Activated naive CD8-positive, alpha-beta T cell (primary cell): ENCODE measurements around the gene EDDM13.
"Not testable (repeated sequence)": the region's sequence is repeated elsewhere in the genome, so short reads cannot be mapped to it uniquely, and the experiment has no call there.

Experiments used
- H3K27ac Mint-ChIP-seq: one replicate; pipeline ENCODE4 v1.8.0; 2021; ENCODE audit warnings: mixed read lengths
- H3K27me3 Mint-ChIP-seq: one replicate; pipeline ENCODE4 v1.8.0; 2021; ENCODE audit warnings: mixed read lengths
- H3K36me3 Mint-ChIP-seq: one replicate; pipeline ENCODE4 v1.8.0; 2021; ENCODE audit warnings: mixed read lengths
- H3K4me1 Mint-ChIP-seq: one replicate; pipeline ENCODE4 v1.8.0; 2021; ENCODE audit warnings: low read depth, mixed read lengths
- H3K4me3 Mint-ChIP-seq: one replicate; pipeline ENCODE4 v1.8.0; 2021; ENCODE audit warnings: mild to moderate bottlenecking, mixed read lengths
- H3K9me3 Mint-ChIP-seq: one replicate; pipeline ENCODE4 v1.8.0; 2021; ENCODE audit warnings: low read depth, mixed read lengths

Gene EDDM13

GRCh38 chr19:56332695-56333094 lies 60.1 kb downstream of the EDDM13 start:
- no peaks in the 10 kb centered on the region for H3K4me1 Mint-ChIP-seq

GRCh38 chr19:56333506-56333905 lies 61.0 kb downstream of the EDDM13 start:
- Mint-ChIP-seq H3K27me3 (peaks cover 2% of the 10 kb centered on the region), H3K27ac (no peak overlapping the region), H3K9me3 (peaks cover 8% of the 10 kb centered on the region), H3K4me1 (no peaks in the 10 kb centered on the region), H3K36me3 (peaks cover 15% of the 10 kb centered on the region), H3K4me3 (no peak overlapping the region)

More at GRCh38 chr19:56332695-56333094, 60.1 kb downstream of the EDDM13 start:
- no peak overlapping the region for H3K4me3 Mint-ChIP-seq
- H3K27me3 Mint-ChIP-seq = peaks cover 2% of the 10 kb centered on the region
- H3K9me3 Mint-ChIP-seq = peaks cover 8% of the 10 kb centered on the region
- H3K36me3 Mint-ChIP-seq = peaks cover 15% of the 10 kb centered on the region
- no peak overlapping the region for H3K27ac Mint-ChIP-seq

DNA sequence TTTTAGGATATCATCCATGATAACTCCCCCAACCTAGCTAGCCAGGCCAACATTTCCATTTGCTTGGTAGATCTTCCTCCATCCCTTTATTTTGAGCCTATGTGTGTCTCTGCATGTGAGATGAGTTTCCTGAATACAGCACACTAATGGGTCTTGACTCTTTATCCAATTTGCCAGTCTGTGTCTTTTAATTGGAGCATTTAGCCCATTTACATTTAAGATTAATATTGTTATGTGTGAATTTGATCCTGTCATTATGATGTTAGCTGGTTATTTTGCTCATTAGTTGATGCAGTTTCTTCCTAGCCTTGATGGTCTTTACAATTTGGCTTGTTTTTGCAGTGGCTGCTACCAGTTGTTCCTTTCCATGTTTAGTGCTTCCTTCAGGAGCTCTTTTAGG lies 62.8 kb downstream of the EDDM13 start:
- not testable (repeated sequence) for H3K27me3 Mint-ChIP-seq, H3K4me3 Mint-ChIP-seq, H3K4me1 Mint-ChIP-seq, H3K27ac Mint-ChIP-seq
- H3K36me3 Mint-ChIP-seq = peaks cover 20% of the 10 kb centered on the region
- peaks cover 11% of the 10 kb centered on the region for H3K9me3 Mint-ChIP-seq

- not testable (repeated sequence) for H3K4me1 Mint-ChIP-seq, H3K4me3 Mint-ChIP-seq, H3K27ac Mint-ChIP-seq, H3K27me3 Mint-ChIP-seq, H3K9me3 Mint-ChIP-seq
- H3K36me3 Mint-ChIP-seq = peaks cover 24% of the 10 kb centered on the region
These were observed 64.5 kb downstream of the EDDM13 start for GRCh38 chr19:56337077-56337476.

GRCh38 chr19:56339031-56339430 lies 66.5 kb downstream of the EDDM13 start:
- H3K9me3 Mint-ChIP-seq, H3K27me3 Mint-ChIP-seq: not testable (repeated sequence)
- peaks cover 17% of the 10 kb centered on the region for H3K36me3 Mint-ChIP-seq

DNA sequence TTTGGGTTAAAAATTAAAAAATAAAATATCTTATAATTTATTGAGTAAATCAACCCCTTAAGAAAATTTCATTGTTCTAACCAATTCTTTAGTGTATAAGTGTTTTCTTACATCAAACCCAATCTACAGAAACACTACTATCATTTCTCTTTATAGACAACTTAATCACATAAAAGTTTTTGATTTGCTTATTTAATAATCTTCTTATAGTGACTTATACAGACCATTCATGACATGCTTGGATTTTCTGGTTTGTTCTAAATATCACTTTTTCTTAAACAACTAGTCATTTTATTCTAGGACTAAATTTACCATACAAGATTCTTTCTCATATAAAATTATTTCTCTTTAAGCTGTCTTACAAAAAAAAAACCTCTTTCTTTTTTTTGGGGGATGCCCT lies 69.4 kb downstream of the EDDM13 start:
- H3K27ac Mint-ChIP-seq = no peak overlapping the region
- H3K4me3 Mint-ChIP-seq = no peak overlapping the region
- no peaks in the 10 kb centered on the region for H3K4me1 Mint-ChIP-seq
- H3K9me3 Mint-ChIP-seq = peaks cover 4% of the 10 kb centered on the region
- H3K27me3 Mint-ChIP-seq = peaks cover 6% of the 10 kb centered on the region
- H3K36me3 Mint-ChIP-seq = peaks cover 17% of the 10 kb centered on the region

More at GRCh38 chr19:56339031-56339430, 66.5 kb downstream of the EDDM13 start:
- not testable (repeated sequence) for H3K4me3 Mint-ChIP-seq, H3K27ac Mint-ChIP-seq, H3K4me1 Mint-ChIP-seq

GRCh38 chr19:56347163-56347778 lies 74.7 kb downstream of the EDDM13 start:
- peaks cover 3% of the 10 kb centered on the region for H3K27me3 Mint-ChIP-seq
- H3K4me3 Mint-ChIP-seq = no peak overlapping the region
- H3K27ac Mint-ChIP-seq = no peak overlapping the region
- no peaks in the 10 kb centered on the region for H3K9me3 Mint-ChIP-seq
- no peaks in the 10 kb centered on the region for H3K4me1 Mint-ChIP-seq
- peaks cover 5% of the 10 kb centered on the region for H3K36me3 Mint-ChIP-seq

- Mint-ChIP-seq H3K27me3 (no peaks in the 10 kb centered on the region), H3K4me1 (no peaks in the 10 kb centered on the region), H3K9me3 (no peaks in the 10 kb centered on the region), H3K27ac (no peak overlapping the region), H3K36me3 (no peaks in the 10 kb centered on the region), H3K4me3 (no peak overlapping the region)
These were observed 75.8 kb downstream of the EDDM13 start for GRCh38 chr19:56348289-56348877.

GRCh38 chr19:56350416-56351045 lies 78.0 kb downstream of the EDDM13 start:
- Mint-ChIP-seq H3K4me1 (no peaks in the 10 kb centered on the region), H3K27me3 (no peaks in the 10 kb centered on the region), H3K27ac (no peak overlapping the region), H3K4me3 (no peak overlapping the region), H3K9me3 (no peaks in the 10 kb centered on the region), H3K36me3 (no peaks in the 10 kb centered on the region)

GRCh38 chr19:56351208-56351607 lies 78.7 kb downstream of the EDDM13 start:
- Mint-ChIP-seq H3K36me3 (peaks cover 3% of the 10 kb centered on the region), H3K4me3 (no peak overlapping the region), H3K4me1 (no peaks in the 10 kb centered on the region), H3K27me3 (no peaks in the 10 kb centered on the region), H3K9me3 (no peaks in the 10 kb centered on the region), H3K27ac (no peak overlapping the region)

DNA sequence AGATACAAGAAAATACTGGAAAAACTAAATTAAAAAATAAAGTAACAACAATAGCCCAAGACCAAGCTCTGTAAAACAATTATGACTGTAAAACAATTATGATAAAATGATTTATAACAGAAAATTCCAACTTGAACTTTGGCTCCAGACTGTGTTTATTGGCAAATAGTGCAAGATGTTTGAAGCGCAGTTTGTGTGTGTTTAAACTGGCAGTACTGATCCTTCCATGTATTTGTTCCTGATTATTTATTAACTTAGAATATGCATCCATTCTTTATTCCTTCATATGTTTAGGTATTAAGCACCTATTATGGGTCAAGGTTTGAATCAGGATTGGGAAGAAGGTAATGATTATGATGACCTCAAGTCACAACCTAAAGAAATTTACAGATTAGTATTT lies 83.0 kb downstream of the EDDM13 start:
- Mint-ChIP-seq H3K36me3 (peaks cover 27% of the 10 kb centered on the region), H3K27me3 (no peaks in the 10 kb centered on the region), H3K4me3 (no peak overlapping the region), H3K27ac (no peak overlapping the region), H3K4me1 (no peaks in the 10 kb centered on the region), H3K9me3 (peaks cover 15% of the 10 kb centered on the region)

- H3K4me3 Mint-ChIP-seq = no peak overlapping the region
- peaks cover 33% of the 10 kb centered on the region for H3K36me3 Mint-ChIP-seq
- H3K4me1 Mint-ChIP-seq = no peaks in the 10 kb centered on the region
- H3K9me3 Mint-ChIP-seq = peaks cover 19% of the 10 kb centered on the region
- no peaks in the 10 kb centered on the region for H3K27me3 Mint-ChIP-seq
- H3K27ac Mint-ChIP-seq = no peak overlapping the region
These were observed 84.4 kb downstream of the EDDM13 start for GRCh38 chr19:56356944-56357343.
